Measurements from ENCODE around the gene ST6GALNAC4. TPM values are rescaled to one million over a fixed set of nuclear protein-coding genes. Genes with fewer than 3 reads are reported as not detected.
A peak's percentile ranks its signal among the peaks of the same experiment; 100 is the strongest.

The ST6GALNAC4 gene
- total and polyA plus RNA-seq, 2 donors (not counting 1 experiment from before 2014, with no cell fraction given): 80.5 to 199 TPM

DNA sequence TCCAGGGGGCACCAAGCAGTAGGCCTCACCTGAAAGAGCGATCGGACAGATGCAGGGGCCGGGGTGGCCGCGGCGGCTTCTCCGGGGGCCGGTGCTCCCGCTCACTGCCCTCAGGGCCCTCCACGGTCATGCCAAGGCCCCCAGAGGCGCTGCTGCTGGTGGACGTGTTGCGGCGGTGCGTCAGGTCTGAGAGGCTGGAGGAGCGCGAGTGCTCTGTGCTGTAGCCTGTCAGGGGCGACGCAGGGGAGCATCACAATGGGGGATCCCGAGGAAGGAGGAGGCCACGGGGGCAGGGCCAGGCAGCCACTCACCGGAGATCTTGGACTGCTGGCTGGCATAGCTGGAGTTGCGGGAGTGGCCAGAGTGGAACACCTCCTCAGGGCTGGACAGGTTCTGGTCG, 28.5 kb upstream of the ST6GALNAC4 start:
- Histone ChIP-seq H3K4me2 (replicated peaks; ENCODE audit: low read depth, low read length, poor library complexity, severe bottlenecking) (no peak overlapping the region), H2AFZ (ENCODE audit: insufficient read depth, low read depth, low read length, poor library complexity, severe bottlenecking) (no peak overlapping the region), H4K20me1 (ENCODE audit: control insufficient read depth, insufficient read depth, low read length, poor library complexity, severe bottlenecking) (peaks cover 82% of the 10 kb centered on the region), H3K79me2 (ENCODE audit: control insufficient read depth, insufficient read depth, low read length) (peaks cover 30% of the 10 kb centered on the region), H3K9ac (ENCODE audit: low read length) (no peak overlapping the region), H3K36me3 (replicated peaks in 1 of 2; ENCODE audit: control extremely low read depth in 1 of 2, control insufficient read depth in 1 of 2, extremely low read depth in 1 of 2, insufficient read depth in 2 of 2, low read length in 1 of 2) (peaks cover 0 to 82% of the 10 kb centered on the region in 2 experiments), H3K27me3 (replicated peaks in 1 of 4; ENCODE audit: control extremely low read depth in 1 of 4, control insufficient read depth in 3 of 4, insufficient read depth in 4 of 4, low read length in 3 of 4) (no peaks in the 10 kb centered on the region), H3K27ac (ENCODE audit: low read length in 2 of 2) (no peak overlapping the region), H3K4me1 (ENCODE audit: control insufficient read depth in 2 of 2, insufficient read depth in 2 of 2, low read length in 2 of 2) (peaks cover 17 to 18% of the 10 kb centered on the region in 2 donors), H3K9me3 (ENCODE audit: control extremely low read depth in 1 of 3, control insufficient read depth in 2 of 3, insufficient read depth in 1 of 3, low read length in 2 of 3) (no peaks in the 10 kb centered on the region), H3K4me3 (ENCODE audit: control extremely low read depth in 1 of 5, extremely low read depth in 1 of 5, insufficient read depth in 1 of 5, low read depth in 2 of 5, low read length in 4 of 5) (no peak overlapping the region)
- ChIA-PET POLR2A (no interaction called here), CTCF (interaction anchor here (0.8 to 12.6 kb wide), 6 partner anchors 11 to 172 kb away, joined by 3 to 310 read pairs (median 34); no protein-coding TSS in a partner anchor)
- Mint-ChIP-seq H3K27me3 (no peaks in the 10 kb centered on the region), H3K4me1 (peaks cover 28% of the 10 kb centered on the region), H3K4me3 (no peak overlapping the region), H3K9me3 (ENCODE audit: insufficient read depth) (no peaks in the 10 kb centered on the region), H3K27ac (no peak overlapping the region)
- WGBS (ENCODE audit: insufficient coverage): 95% methylated on average over 24 of the region's 24 CpGs
- no peak for ATAC-seq (ENCODE audit: low read depth)
- intact Hi-C loops (cut with micrococcal nuclease): no loop called here
- DNase-seq: no peak
- TF ChIP-seq, protein P1, sequence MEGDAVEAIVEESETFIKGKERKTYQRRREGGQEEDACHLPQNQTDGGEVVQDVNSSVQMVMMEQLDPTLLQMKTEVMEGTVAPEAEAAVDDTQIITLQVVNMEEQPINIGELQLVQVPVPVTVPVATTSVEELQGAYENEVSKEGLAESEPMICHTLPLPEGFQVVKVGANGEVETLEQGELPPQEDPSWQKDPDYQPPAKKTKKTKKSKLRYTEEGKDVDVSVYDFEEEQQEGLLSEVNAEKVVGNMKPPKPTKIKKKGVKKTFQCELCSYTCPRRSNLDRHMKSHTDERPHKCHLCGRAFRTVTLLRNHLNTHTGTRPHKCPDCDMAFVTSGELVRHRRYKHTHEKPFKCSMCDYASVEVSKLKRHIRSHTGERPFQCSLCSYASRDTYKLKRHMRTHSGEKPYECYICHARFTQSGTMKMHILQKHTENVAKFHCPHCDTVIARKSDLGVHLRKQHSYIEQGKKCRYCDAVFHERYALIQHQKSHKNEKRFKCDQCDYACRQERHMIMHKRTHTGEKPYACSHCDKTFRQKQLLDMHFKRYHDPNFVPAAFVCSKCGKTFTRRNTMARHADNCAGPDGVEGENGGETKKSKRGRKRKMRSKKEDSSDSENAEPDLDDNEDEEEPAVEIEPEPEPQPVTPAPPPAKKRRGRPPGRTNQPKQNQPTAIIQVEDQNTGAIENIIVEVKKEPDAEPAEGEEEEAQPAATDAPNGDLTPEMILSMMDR (IDR thresholded peaks at IDR 0.05): no peak
- TF ChIP-seq EZH2 (IDR thresholded peaks at IDR 0.05; ENCODE audit: borderline replicate concordance, insufficient read depth, low read depth, low read length, poor library complexity, severe bottlenecking): no peak

GRCh38 chr9:127944586-127945218, 27.9 kb upstream of the ST6GALNAC4 start:
- POLR2A ChIA-PET: interaction anchor here (1.3 to 2.4 kb wide), 5 partner anchors 35 to 90 kb away, joined by 3 to 15 read pairs (median 6); partner anchors contain the start of gene EEIG1
- TF ChIP-seq, protein P1 (IDR thresholded peaks at IDR 0.05): no peak
- no peak for TF ChIP-seq EZH2 (IDR thresholded peaks at IDR 0.05; ENCODE audit: borderline replicate concordance, insufficient read depth, low read depth, low read length, poor library complexity, severe bottlenecking)
- Mint-ChIP-seq H3K27ac (peak overlapping the region; percentile 41), H3K4me1 (peaks cover 26% of the 10 kb centered on the region), H3K9me3 (ENCODE audit: insufficient read depth) (no peaks in the 10 kb centered on the region), H3K27me3 (no peaks in the 10 kb centered on the region), H3K4me3 (no peak overlapping the region)
- no peak for ATAC-seq (ENCODE audit: low read depth)
- Histone ChIP-seq H4K20me1 (ENCODE audit: control insufficient read depth, insufficient read depth, low read length, poor library complexity, severe bottlenecking) (peaks cover 76% of the 10 kb centered on the region), H3K27ac (ENCODE audit: low read length in 2 of 2) (no peak overlapping the region), H3K9me3 (ENCODE audit: control extremely low read depth in 1 of 3, control insufficient read depth in 2 of 3, insufficient read depth in 1 of 3, low read length in 2 of 3) (no peaks in the 10 kb centered on the region), H3K36me3 (replicated peaks in 1 of 2; ENCODE audit: control extremely low read depth in 1 of 2, control insufficient read depth in 1 of 2, extremely low read depth in 1 of 2, insufficient read depth in 2 of 2, low read length in 1 of 2) (peaks cover 0 to 75% of the 10 kb centered on the region in 2 experiments), H3K9ac (ENCODE audit: low read length) (no peak overlapping the region), H3K79me2 (ENCODE audit: control insufficient read depth, insufficient read depth, low read length) (peaks cover 26% of the 10 kb centered on the region), H3K4me2 (replicated peaks; ENCODE audit: low read depth, low read length, poor library complexity, severe bottlenecking) (no peak overlapping the region), H3K4me1 (ENCODE audit: control insufficient read depth in 2 of 2, insufficient read depth in 2 of 2, low read length in 2 of 2) (peaks cover 17 to 18% of the 10 kb centered on the region in 2 donors), H2AFZ (ENCODE audit: insufficient read depth, low read depth, low read length, poor library complexity, severe bottlenecking) (no peak overlapping the region), H3K4me3 (ENCODE audit: control extremely low read depth in 1 of 5, extremely low read depth in 1 of 5, insufficient read depth in 1 of 5, low read depth in 2 of 5, low read length in 4 of 5) (no peak overlapping the region), H3K27me3 (replicated peaks in 1 of 4; ENCODE audit: control extremely low read depth in 1 of 4, control insufficient read depth in 3 of 4, insufficient read depth in 4 of 4, low read length in 3 of 4) (no peaks in the 10 kb centered on the region)
- WGBS (ENCODE audit: insufficient coverage): 97% methylated on average over 36 of the region's 38 CpGs
- intact Hi-C loops (cut with micrococcal nuclease): no loop called here
- no peak for DNase-seq
- CTCF ChIA-PET: interaction anchor here (0.8 to 12.6 kb wide), 17 partner anchors 11 to 172 kb away, joined by 3 to 310 read pairs (median 9); partner anchors contain the start of gene EEIG1

Data from B cell (primary cell).